ENCODE results near the gene MYO5B.

GRCh38 chr18:49795612-49796552, 399.1 kb downstream of the MYO5B start:
- TF ChIP-seq MAFK (IDR thresholded peaks at IDR 0.05; ENCODE audit: low read depth, low read length) (no peak), MAZ (IDR thresholded peaks at IDR 0.05; ENCODE audit: borderline replicate concordance, low read depth, low read length) (no peak), POLR2A (IDR thresholded peaks at IDR 0.05; ENCODE audit: low read depth, low read length) (no peak), CTCF (conservative IDR thresholded peaks at IDR 0.05; ENCODE audit: low read depth, low read length) (no peak), BHLHE40 (IDR thresholded peaks at IDR 0.05; ENCODE audit: low read depth, low read length) (no peak), RAD21 (IDR thresholded peaks at IDR 0.05; ENCODE audit: low read length) (no peak), RFX5 (IDR thresholded peaks at IDR 0.05; ENCODE audit: low read depth, low read length) (no peak), NFE2L2 (IDR thresholded peaks at IDR 0.05; ENCODE audit: low read depth, low read length) (no peak), ELK1 (IDR thresholded peaks at IDR 0.05; ENCODE audit: borderline replicate concordance, low read depth, low read length) (no peak)

Data from IMR-90 (cell line).